Caco-2 (cell line): Measurements from ENCODE around the gene ARPC1B. TPM values are rescaled to one million over a fixed set of nuclear protein-coding genes. Genes with fewer than 3 reads are reported as not detected.

Experiments used
- BruUV-seq: library from RNA; stranded (reverse); fragments of 400-500 nt; replicated peaks from 2 replicates; lab custom pipeline; 2021; lab: Mats Ljungman, UMichigan
- CTCF ChIA-PET: fragments of 300-600 bp; sonication (Branson Sonifier 250); formaldehyde crosslinking; loops from one replicate; lab custom pipeline; 2022; ENCODE audit warnings: antibody characterized with exemption; lab: Charles Lee
- POLR2A ChIA-PET: fragments of 300-600 bp; sonication (Branson Sonifier 250); formaldehyde crosslinking; loops from one replicate; lab custom pipeline; 2022; ENCODE audit warnings: antibody characterized with exemption; lab: Charles Lee
- DNase-seq, 2 experiments: peaks; one replicate each; pipeline versions ENCODE4 v3.0.0 to v3.0.0-alpha.2; 2020 to 2022
- H3K27me3 ChIP-seq: replicated peaks from 2 replicates; pipeline ENCODE4 v1.6.0; 2011; ENCODE audit warnings: low read length; ENCODE audit not compliant: control insufficient read depth, insufficient read depth
- H3K36me3 ChIP-seq: 2 replicates; pipeline ENCODE4 v1.5.1; 2011; ENCODE audit warnings: low read length; ENCODE audit not compliant: control insufficient read depth, insufficient read depth
- H3K4me1 ChIP-seq: fragments of 250-450 bp; sonication (Bioruptor Pico); 2 replicates; pipeline ENCODE4 v1.5.1; 2020; ENCODE audit warnings: mild to moderate bottlenecking
- H3K4me3 ChIP-seq: 2 replicates; pipeline ENCODE4 v1.5.1; 2011; ENCODE audit warnings: low read depth, mild to moderate bottlenecking, control low read depth, low read length
- H3K9me3 ChIP-seq: fragments of 250-450 bp; sonication (Bioruptor Pico); 2 replicates; pipeline ENCODE4 v1.5.1; 2020; ENCODE audit warnings: mild to moderate bottlenecking, moderate library complexity
- H3K27ac Mint-ChIP-seq: one replicate; pipeline ENCODE4 v1.8.0; 2022; ENCODE audit warnings: mixed read lengths; ENCODE audit not compliant: unreplicated experiment
- H3K27me3 Mint-ChIP-seq: one replicate; pipeline ENCODE4 v1.8.0; 2022; ENCODE audit warnings: mixed read lengths; ENCODE audit not compliant: insufficient read depth, unreplicated experiment
- H3K36me3 Mint-ChIP-seq: one replicate; pipeline ENCODE4 v1.8.0; 2022; ENCODE audit warnings: mild to moderate bottlenecking, mixed read lengths; ENCODE audit not compliant: insufficient read depth, unreplicated experiment
- H3K4me1 Mint-ChIP-seq: one replicate; pipeline ENCODE4 v1.8.0; 2022; ENCODE audit warnings: low read depth, mixed read lengths; ENCODE audit not compliant: unreplicated experiment
- H3K4me3 Mint-ChIP-seq: one replicate; pipeline ENCODE4 v1.8.0; 2022; ENCODE audit warnings: mild to moderate bottlenecking, moderate library complexity, mixed read lengths; ENCODE audit not compliant: unreplicated experiment
- H3K9me3 Mint-ChIP-seq: one replicate; pipeline ENCODE4 v1.8.0; 2022; ENCODE audit warnings: mixed read lengths; ENCODE audit not compliant: unreplicated experiment
- intact Hi-C: fragments of 100-400 bp; cut with micrococcal nuclease; formaldehyde crosslinking; loops from one replicate; pipeline ENCODE4 v1.10.0; 2022; ENCODE audit not compliant: unreplicated experiment
- total RNA-seq: library from RNA; stranded (reverse); gene quantifications from 2 replicates; pipeline ENCODE4 v1.2.3, GENCODE V29; 2022
- TF ChIP-seq, protein P1 (sequence below), 2 experiments: fragments of 200-600 bp in 1 of 2; IDR thresholded peaks; 1 replicate in 1 of 2; 2 replicates in 1 of 2; pipeline versions ENCODE4 v1.5.1 to v1.8.0; 2011 to 2022; ENCODE audit warnings: antibody characterized with exemption in 1 of 2, control low read depth in 1 of 2, inconsistent platforms in 1 of 2, low read depth in 1 of 2, low read length in 1 of 2, mild to moderate bottlenecking in 1 of 2, moderate library complexity in 1 of 2; ENCODE audit not compliant: insufficient read depth in 1 of 2, severe bottlenecking in 1 of 2, unreplicated experiment in 1 of 2

Gene ARPC1B
- total RNA-seq, 1 experiment from 2014 or later = 128 TPM

- TF ChIP-seq, protein P1, sequence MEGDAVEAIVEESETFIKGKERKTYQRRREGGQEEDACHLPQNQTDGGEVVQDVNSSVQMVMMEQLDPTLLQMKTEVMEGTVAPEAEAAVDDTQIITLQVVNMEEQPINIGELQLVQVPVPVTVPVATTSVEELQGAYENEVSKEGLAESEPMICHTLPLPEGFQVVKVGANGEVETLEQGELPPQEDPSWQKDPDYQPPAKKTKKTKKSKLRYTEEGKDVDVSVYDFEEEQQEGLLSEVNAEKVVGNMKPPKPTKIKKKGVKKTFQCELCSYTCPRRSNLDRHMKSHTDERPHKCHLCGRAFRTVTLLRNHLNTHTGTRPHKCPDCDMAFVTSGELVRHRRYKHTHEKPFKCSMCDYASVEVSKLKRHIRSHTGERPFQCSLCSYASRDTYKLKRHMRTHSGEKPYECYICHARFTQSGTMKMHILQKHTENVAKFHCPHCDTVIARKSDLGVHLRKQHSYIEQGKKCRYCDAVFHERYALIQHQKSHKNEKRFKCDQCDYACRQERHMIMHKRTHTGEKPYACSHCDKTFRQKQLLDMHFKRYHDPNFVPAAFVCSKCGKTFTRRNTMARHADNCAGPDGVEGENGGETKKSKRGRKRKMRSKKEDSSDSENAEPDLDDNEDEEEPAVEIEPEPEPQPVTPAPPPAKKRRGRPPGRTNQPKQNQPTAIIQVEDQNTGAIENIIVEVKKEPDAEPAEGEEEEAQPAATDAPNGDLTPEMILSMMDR (IDR thresholded peaks at IDR 0.05; ENCODE audit: insufficient read depth in 1 of 2, low read depth in 1 of 2, low read length in 1 of 2, severe bottlenecking in 1 of 2, unreplicated experiment in 1 of 2) = peak; percentile 11 to 20
- POLR2A ChIA-PET = interaction anchor here (0.6 kb wide), 1 partner anchor 13 kb away, joined by 3 read pairs; the partner anchor contains the start of genes BUD31 and PDAP1
- Mint-ChIP-seq H3K4me3 (no peak overlapping the region), H3K27ac (no peak overlapping the region), H3K36me3 (peaks cover 100% of the 10 kb centered on the region), H3K9me3 (no peaks in the 10 kb centered on the region), H3K27me3 (no peaks in the 10 kb centered on the region), H3K4me1 (peaks cover 4% of the 10 kb centered on the region)
- intact Hi-C loops = no loop called here
- Histone ChIP-seq H3K4me3 (no peak overlapping the region), H3K9me3 (no peaks in the 10 kb centered on the region), H3K4me1 (no peaks in the 10 kb centered on the region), H3K36me3 (peaks cover 10% of the 10 kb centered on the region), H3K27me3 (no peaks in the 10 kb centered on the region)
- CTCF ChIA-PET = no interaction called here
- BruUV-seq = TSS peak; percentile 98
- DNase-seq = no peak
These were observed 21.2 kb downstream of the ARPC1B start for GRCh38 chr7:99395616-99396327.

DNA sequence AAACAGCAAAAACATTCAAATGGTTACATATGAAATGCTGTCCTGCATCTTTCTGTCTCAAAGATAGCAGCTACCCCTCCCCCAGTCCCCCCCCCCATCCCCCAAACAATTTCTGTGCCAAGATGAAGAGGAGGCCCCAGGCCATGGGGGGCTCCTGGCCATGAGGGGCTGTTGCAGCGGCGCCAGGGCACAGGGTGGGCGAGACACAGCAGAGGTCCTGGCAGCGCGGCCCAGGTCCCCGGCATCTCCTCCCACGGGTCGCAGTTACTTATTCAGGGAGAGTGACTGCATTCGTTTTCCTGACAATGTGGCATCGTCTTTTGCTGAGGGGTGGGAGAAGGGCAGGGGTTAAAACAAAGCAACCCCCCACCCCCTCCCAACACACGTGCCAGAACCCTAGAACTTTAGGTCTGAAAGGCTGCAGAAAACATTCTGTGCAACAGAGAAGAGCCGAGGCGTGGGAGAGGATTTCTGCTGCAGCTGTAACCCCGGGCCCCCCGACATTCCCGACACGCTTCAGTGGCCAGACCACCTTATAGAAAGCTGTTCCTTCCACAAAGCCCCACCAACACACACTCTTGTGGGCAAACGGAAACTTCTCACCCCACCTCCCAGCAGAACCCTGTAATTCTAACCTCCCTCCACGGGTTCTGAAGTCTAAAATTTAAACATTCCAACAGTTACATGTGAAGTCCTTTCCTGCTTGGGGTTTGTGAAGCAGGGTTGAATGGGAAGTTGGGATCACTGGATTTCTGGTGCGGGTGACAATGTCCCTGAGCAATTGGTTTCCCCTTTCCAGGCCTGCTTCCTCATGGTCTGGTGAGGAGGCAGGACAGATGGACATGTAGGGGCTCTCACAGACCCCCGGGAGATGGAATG is 22.1 kb downstream of the ARPC1B start:
- H3K4me3 Mint-ChIP-seq = no peak overlapping the region
- Histone ChIP-seq H3K27me3 (no peaks in the 10 kb centered on the region), H3K4me3 (no peak overlapping the region), H3K36me3 (peaks cover 7% of the 10 kb centered on the region), H3K4me1 (no peaks in the 10 kb centered on the region), H3K9me3 (no peaks in the 10 kb centered on the region)
- CTCF ChIA-PET = no interaction called here
- no TSS peak for BruUV-seq
- intact Hi-C loops = no loop called here
- DNase-seq = no peak
- peaks cover 100% of the 10 kb centered on the region for H3K36me3 Mint-ChIP-seq
- POLR2A ChIA-PET = no interaction called here
- H3K27ac Mint-ChIP-seq = no peak overlapping the region
- H3K27me3 Mint-ChIP-seq = no peaks in the 10 kb centered on the region
- TF ChIP-seq, protein P1 (IDR thresholded peaks at IDR 0.05; ENCODE audit: insufficient read depth in 1 of 2, low read depth in 1 of 2, low read length in 1 of 2, severe bottlenecking in 1 of 2, unreplicated experiment in 1 of 2) = no peak
- H3K4me1 Mint-ChIP-seq = peaks cover 4% of the 10 kb centered on the region
- no peaks in the 10 kb centered on the region for H3K9me3 Mint-ChIP-seq

GRCh38 chr7:99397297-99397983 is 22.9 kb downstream of the ARPC1B start:
- ChIA-PET POLR2A (no interaction called here), CTCF (no interaction called here)
- intact Hi-C loops = no loop called here
- Histone ChIP-seq H3K27me3 (no peaks in the 10 kb centered on the region), H3K4me1 (no peaks in the 10 kb centered on the region), H3K4me3 (no peak overlapping the region), H3K36me3 (peaks cover 7% of the 10 kb centered on the region), H3K9me3 (no peaks in the 10 kb centered on the region)
- no peak overlapping the region for H3K4me3 Mint-ChIP-seq
- peak overlapping the region; percentile 53 for H3K27ac Mint-ChIP-seq
- H3K36me3 Mint-ChIP-seq = peaks cover 100% of the 10 kb centered on the region
- TF ChIP-seq, protein P1 (IDR thresholded peaks at IDR 0.05; ENCODE audit: insufficient read depth in 1 of 2, low read depth in 1 of 2, low read length in 1 of 2, severe bottlenecking in 1 of 2, unreplicated experiment in 1 of 2) = no peak
- H3K4me1 Mint-ChIP-seq = peaks cover 4% of the 10 kb centered on the region
- no peaks in the 10 kb centered on the region for H3K27me3 Mint-ChIP-seq
- no TSS peak for BruUV-seq
- DNase-seq = no peak
- H3K9me3 Mint-ChIP-seq = no peaks in the 10 kb centered on the region
